Fibroblast of mammary gland (primary cell): ENCODE data around the gene BATF.

Source experiments
- DNase-seq: peaks from one replicate; pipeline ENCODE4 v3.0.0-alpha.2; 2010; ENCODE audit warnings: low read depth
- H3K4me3 ChIP-seq: 2 replicates; pipeline ENCODE4 v1.5.1; 2011; ENCODE audit warnings: low read depth, mild to moderate bottlenecking, low read length, moderate library complexity; ENCODE audit not compliant: control insufficient read depth
- TF ChIP-seq, protein P1 (sequence below): conservative IDR thresholded peaks from 2 replicates; pipeline ENCODE4 v1.5.1; 2011; ENCODE audit warnings: low read depth, low read length, inconsistent platforms; ENCODE audit not compliant: control insufficient read depth, insufficient read depth

The BATF gene

DNA sequence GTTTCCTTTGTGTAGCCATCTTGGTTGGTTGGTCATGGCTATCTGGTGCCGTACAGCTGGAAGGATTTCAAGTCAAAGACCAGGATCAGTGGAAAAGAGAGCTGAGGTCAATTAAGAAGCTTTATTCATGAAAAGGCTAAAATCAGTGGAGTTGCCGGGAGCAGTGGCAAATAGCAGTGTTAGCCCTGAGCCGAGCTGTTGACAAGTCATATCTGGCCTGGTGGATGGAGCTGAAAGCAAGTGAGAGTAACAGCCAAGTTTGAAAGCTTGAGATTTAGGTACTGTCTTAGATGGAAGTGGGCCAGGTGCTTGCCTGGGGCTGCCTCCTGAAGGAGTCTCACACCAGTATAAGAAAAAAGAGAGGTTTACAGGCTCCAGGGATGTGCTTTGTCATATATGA is 9.0 kb downstream of the BATF start:
- TF ChIP-seq, protein P1, sequence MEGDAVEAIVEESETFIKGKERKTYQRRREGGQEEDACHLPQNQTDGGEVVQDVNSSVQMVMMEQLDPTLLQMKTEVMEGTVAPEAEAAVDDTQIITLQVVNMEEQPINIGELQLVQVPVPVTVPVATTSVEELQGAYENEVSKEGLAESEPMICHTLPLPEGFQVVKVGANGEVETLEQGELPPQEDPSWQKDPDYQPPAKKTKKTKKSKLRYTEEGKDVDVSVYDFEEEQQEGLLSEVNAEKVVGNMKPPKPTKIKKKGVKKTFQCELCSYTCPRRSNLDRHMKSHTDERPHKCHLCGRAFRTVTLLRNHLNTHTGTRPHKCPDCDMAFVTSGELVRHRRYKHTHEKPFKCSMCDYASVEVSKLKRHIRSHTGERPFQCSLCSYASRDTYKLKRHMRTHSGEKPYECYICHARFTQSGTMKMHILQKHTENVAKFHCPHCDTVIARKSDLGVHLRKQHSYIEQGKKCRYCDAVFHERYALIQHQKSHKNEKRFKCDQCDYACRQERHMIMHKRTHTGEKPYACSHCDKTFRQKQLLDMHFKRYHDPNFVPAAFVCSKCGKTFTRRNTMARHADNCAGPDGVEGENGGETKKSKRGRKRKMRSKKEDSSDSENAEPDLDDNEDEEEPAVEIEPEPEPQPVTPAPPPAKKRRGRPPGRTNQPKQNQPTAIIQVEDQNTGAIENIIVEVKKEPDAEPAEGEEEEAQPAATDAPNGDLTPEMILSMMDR, result no peak
- DNase-seq, result no peak
- no peak overlapping the region for H3K4me3 ChIP-seq

DNA sequence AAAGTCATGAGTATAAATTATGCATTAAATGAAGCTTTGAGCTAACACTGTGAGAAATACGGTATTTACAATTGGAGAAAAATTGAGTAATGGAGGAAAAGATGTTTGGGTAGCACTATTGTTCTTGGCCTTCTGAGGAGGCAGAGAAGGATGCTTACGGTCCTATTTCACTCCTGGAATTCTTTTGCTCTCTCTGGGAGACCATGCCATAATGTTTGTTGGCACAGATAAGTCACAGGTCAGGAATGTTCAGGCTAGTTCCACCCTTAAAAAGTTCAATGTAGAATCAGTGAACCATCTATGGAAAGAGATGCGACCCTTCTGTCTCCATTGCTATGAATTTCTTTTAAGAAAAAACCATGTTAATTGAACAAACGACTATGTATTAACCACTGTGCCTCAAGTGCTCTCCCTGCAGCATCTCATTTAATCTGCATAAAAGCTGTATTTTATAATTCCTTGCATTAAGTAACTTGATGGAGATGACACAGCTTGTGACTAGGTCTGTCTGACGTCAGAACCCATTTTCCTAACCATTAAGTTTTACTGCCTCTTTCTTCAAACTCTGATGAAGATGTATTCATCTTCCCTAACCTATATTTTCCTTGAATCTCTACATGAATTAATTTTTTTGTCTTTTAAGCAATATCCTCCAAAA is 9.5 kb downstream of the BATF start:
- TF ChIP-seq, protein P1, result no peak
- DNase-seq, result peak; percentile 19
- no peak overlapping the region for H3K4me3 ChIP-seq

- TF ChIP-seq, protein P1, result no peak
- no peak for DNase-seq
- no peak overlapping the region for H3K4me3 ChIP-seq
These were observed 11.7 kb downstream of the BATF start for GRCh38 chr14:75533791-75534555.

- H3K4me3 ChIP-seq, result no peak overlapping the region
- DNase-seq, result peak; percentile 28
- TF ChIP-seq, protein P1, result no peak
These were observed 13.1 kb downstream of the BATF start for GRCh38 chr14:75535164-75535898.

GRCh38 chr14:75537071-75537470 is 14.8 kb downstream of the BATF start:
- TF ChIP-seq, protein P1, result no peak
- DNase-seq, result peak; percentile 29
- H3K4me3 ChIP-seq, result no peak overlapping the region

GRCh38 chr14:75539162-75539560 is 16.9 kb downstream of the BATF start:
- TF ChIP-seq, protein P1, result no peak
- no peak for DNase-seq
- H3K4me3 ChIP-seq, result no peak overlapping the region
